ENCODE data around the gene ARSG. TPM values are rescaled to one million over a fixed set of nuclear protein-coding genes. Genes with fewer than 3 reads are reported as not detected.
"Not testable (repeated sequence)": the region's sequence is repeated elsewhere in the genome, so short reads cannot be mapped to it uniquely, and the experiment has no call there.

The ARSG gene
- total RNA-seq, 2 donors from 2014 or later, result 0.24 to 0.79 TPM

DNA sequence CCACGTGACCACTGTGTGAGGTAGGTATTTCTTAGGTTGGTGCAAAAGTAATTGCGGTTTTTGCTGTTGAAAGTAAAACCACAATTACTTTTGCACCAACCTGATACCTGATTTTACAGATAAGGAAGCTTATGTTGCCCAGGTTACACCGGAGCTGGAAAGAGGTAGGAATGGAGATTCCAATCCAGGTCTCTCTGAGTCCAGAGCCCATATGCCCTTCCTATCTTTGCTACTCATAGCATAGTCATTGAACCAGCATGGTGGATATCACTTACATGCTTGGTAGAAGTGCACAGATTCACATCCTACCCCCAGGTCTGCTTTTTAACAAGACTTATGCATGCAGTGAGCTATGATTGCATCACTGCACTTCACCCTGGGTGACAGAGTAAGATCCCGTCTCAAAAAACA lies 61.8 kb downstream of the ARSG start:
- intact Hi-C loops (cut with DNase I), result no loop called here
- no peaks in the 10 kb centered on the region for H3K36me3 ChIP-seq
- H3K9me3 ChIP-seq, result no peaks in the 10 kb centered on the region
- TF ChIP-seq CTCF (IDR thresholded peaks at IDR 0.05), result no peak
- no peak overlapping the region for H3K4me3 ChIP-seq
- no peaks in the 10 kb centered on the region for H3K27me3 ChIP-seq
- no peaks in the 10 kb centered on the region for H3K4me1 ChIP-seq
- H3K9ac ChIP-seq (ENCODE audit: low read depth in 2 of 2, low read length in 2 of 2), result no peak overlapping the region
- no peak overlapping the region for H3K27ac ChIP-seq
- DNase-seq, result no peak

DNA sequence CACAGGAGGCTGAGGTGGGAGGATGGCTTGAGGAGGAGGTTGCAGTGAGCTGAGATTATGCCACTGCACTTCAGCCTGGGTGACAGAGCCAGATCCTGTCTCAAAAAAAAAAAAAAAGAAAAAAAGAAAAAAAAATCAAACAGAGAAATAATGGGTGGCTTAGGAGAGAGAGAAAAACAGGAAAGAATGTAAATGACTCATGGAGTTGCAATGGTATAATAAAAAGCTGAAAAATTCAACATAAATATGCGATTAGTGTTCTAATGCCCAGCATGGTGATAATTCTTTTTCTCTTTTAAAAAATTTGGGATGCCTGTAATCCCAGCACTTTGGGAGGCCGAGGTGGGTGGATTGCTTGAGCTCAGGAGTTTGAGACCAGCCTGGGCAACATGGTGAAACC lies 63.0 kb downstream of the ARSG start:
- H3K4me3 ChIP-seq; H3K9me3 ChIP-seq; H3K4me1 ChIP-seq; intact Hi-C loops (cut with DNase I); H3K36me3 ChIP-seq; DNase-seq; H3K9ac ChIP-seq (ENCODE audit: low read depth in 2 of 2, low read length in 2 of 2); H3K27me3 ChIP-seq; H3K27ac ChIP-seq: not testable (repeated sequence)

DNA sequence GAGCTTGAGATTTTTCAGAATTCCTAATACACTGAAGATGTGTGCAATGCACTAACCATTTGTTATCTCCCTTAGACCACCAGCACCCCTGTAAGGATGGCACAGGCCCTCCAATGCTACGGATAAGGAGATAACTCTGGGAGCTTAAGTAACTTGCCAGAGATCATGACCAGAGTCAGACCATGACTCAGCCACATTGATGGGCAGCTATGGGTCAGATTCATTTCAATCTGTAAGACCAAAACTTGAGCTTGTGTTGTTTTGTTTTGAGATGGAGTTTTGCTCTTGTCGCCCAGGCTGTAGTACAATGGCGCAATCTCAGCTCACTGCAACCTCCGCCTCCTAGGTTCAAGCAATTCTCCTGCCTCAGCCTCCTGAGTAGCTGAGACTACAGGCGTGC lies 63.8 kb downstream of the ARSG start:
- H3K36me3 ChIP-seq; H3K4me3 ChIP-seq; H3K27ac ChIP-seq; H3K9ac ChIP-seq (ENCODE audit: low read depth in 2 of 2, low read length in 2 of 2); H3K9me3 ChIP-seq; DNase-seq; H3K4me1 ChIP-seq; H3K27me3 ChIP-seq; intact Hi-C loops (cut with DNase I): not testable (repeated sequence)

GRCh38 chr17:68356520-68356919 lies 65.2 kb downstream of the ARSG start:
- Histone ChIP-seq H3K4me1 (no peaks in the 10 kb centered on the region), H3K9me3 (no peaks in the 10 kb centered on the region), H3K4me3 (no peak overlapping the region), H3K36me3 (no peaks in the 10 kb centered on the region), H3K9ac (ENCODE audit: low read depth in 2 of 2, low read length in 2 of 2) (no peak overlapping the region), H3K27ac (no peak overlapping the region), H3K27me3 (no peaks in the 10 kb centered on the region)
- TF ChIP-seq CTCF (IDR thresholded peaks at IDR 0.05), result no peak
- intact Hi-C loops (cut with DNase I), result no loop called here
- peak; percentile 23 for DNase-seq

- intact Hi-C loops (cut with DNase I), result no loop called here
- Histone ChIP-seq H3K9ac (ENCODE audit: low read depth in 2 of 2, low read length in 2 of 2) (no peak overlapping the region), H3K27ac (no peak overlapping the region), H3K9me3 (no peaks in the 10 kb centered on the region), H3K4me1 (no peaks in the 10 kb centered on the region), H3K4me3 (no peak overlapping the region), H3K36me3 (no peaks in the 10 kb centered on the region), H3K27me3 (no peaks in the 10 kb centered on the region)
- TF ChIP-seq CTCF (IDR thresholded peaks at IDR 0.05), result no peak
- DNase-seq, result no peak
Observed at GRCh38 chr17:68356949-68357455, 65.7 kb downstream of the ARSG start.

- no peak overlapping the region for H3K9ac ChIP-seq (ENCODE audit: low read depth in 2 of 2, low read length in 2 of 2)
- H3K27ac ChIP-seq, result no peak overlapping the region
- no peaks in the 10 kb centered on the region for H3K9me3 ChIP-seq
- H3K4me3 ChIP-seq, result no peak overlapping the region
- no peak for TF ChIP-seq CTCF (IDR thresholded peaks at IDR 0.05)
- intact Hi-C loops (cut with DNase I), result no loop called here
- no peaks in the 10 kb centered on the region for H3K36me3 ChIP-seq
- DNase-seq, result no peak
- no peaks in the 10 kb centered on the region for H3K27me3 ChIP-seq
- no peaks in the 10 kb centered on the region for H3K4me1 ChIP-seq
Observed at GRCh38 chr17:68357886-68358285, 66.6 kb downstream of the ARSG start.

Data from colonic mucosa (tissue), 4 donors.